HepG2 (cell line): Measurements from ENCODE around the gene SPACA4. TPM values are rescaled to one million over a fixed set of nuclear protein-coding genes. Genes with fewer than 3 reads are reported as not detected.

Experiments
- ATF6 ChIP-seq: sonication (generic); formaldehyde crosslinking; conservative IDR thresholded peaks from 2 replicates; pipeline ENCODE4 v1.4.0; 2020; ENCODE audit warnings: missing genetic modification reagents
- CEBPG ChIP-seq: IDR thresholded peaks from 2 replicates; pipeline ENCODE4 v1.6.1; 2016
- CERS6 ChIP-seq: sonication (generic); formaldehyde crosslinking; IDR thresholded peaks from 2 replicates; pipeline ENCODE4 v1.5.0; 2020; ENCODE audit warnings: missing genetic modification reagents
- ELF1 ChIP-seq: sonication (generic); formaldehyde crosslinking; IDR thresholded peaks from 2 replicates; pipeline ENCODE4 v1.4.0; 2020; ENCODE audit warnings: missing genetic modification reagents
- GFI1 ChIP-seq: sonication (generic); formaldehyde crosslinking; IDR thresholded peaks from 2 replicates; pipeline ENCODE4 v1.5.0; 2020; ENCODE audit warnings: missing genetic modification reagents, mild to moderate bottlenecking, borderline replicate concordance
- HDAC1 ChIP-seq: sonication (generic); formaldehyde crosslinking; IDR thresholded peaks from 2 replicates; pipeline ENCODE4 v1.5.1; 2020; ENCODE audit warnings: mild to moderate bottlenecking, missing genetic modification reagents
- HOMEZ ChIP-seq: IDR thresholded peaks from 2 replicates; pipeline ENCODE4 v1.6.1; 2016; ENCODE audit warnings: low read depth
- JDP2 ChIP-seq: sonication (generic); formaldehyde crosslinking; IDR thresholded peaks from 2 replicates; pipeline ENCODE4 v1.8.1; 2022; ENCODE audit warnings: missing genetic modification reagents, borderline replicate concordance
- KDM1A ChIP-seq: IDR thresholded peaks from 2 replicates; pipeline ENCODE4 v1.6.1; 2016; ENCODE audit warnings: missing compliant biosample characterization
- MYNN ChIP-seq: sonication (generic); formaldehyde crosslinking; IDR thresholded peaks from 2 replicates; pipeline ENCODE4 v1.4.0; 2020; ENCODE audit warnings: mild to moderate bottlenecking, low read depth, missing genetic modification reagents
- NCOA2 ChIP-seq: sonication (generic); formaldehyde crosslinking; IDR thresholded peaks from 2 replicates; pipeline ENCODE4 v1.8.0; 2022; ENCODE audit warnings: inconsistent platforms
- NFKBIZ ChIP-seq: IDR thresholded peaks from 2 replicates; pipeline ENCODE4 v1.6.1; 2018; ENCODE audit warnings: missing genetic modification reagents, missing compliant biosample characterization
- PHF5A ChIP-seq: IDR thresholded peaks from one replicate; pipeline ENCODE4 v1.6.1; 2018; ENCODE audit warnings: low read depth, missing genetic modification reagents; ENCODE audit not compliant: unreplicated experiment
- SATB2 ChIP-seq: sonication (generic); formaldehyde crosslinking; IDR thresholded peaks from 2 replicates; pipeline ENCODE4 v1.5.0; 2020; ENCODE audit warnings: missing genetic modification reagents
- WIZ ChIP-seq: sonication (generic); formaldehyde crosslinking; IDR thresholded peaks from 2 replicates; pipeline ENCODE4 v1.5.1; 2020; ENCODE audit warnings: mild to moderate bottlenecking, missing genetic modification reagents
- ZBTB39 ChIP-seq: sonication (generic); formaldehyde crosslinking; IDR thresholded peaks from 2 replicates; pipeline ENCODE4 v1.5.0; 2020; ENCODE audit warnings: missing genetic modification reagents
- ZEB1 ChIP-seq: IDR thresholded peaks from 2 replicates; pipeline ENCODE4 v1.6.1; 2012; ENCODE audit warnings: mild to moderate bottlenecking, low read depth, inconsistent platforms; ENCODE audit not compliant: insufficient replicate concordance
- ZFP36L1 ChIP-seq: sonication (generic); formaldehyde crosslinking; IDR thresholded peaks from 2 replicates; pipeline ENCODE4 v1.8.0; 2022; ENCODE audit warnings: mild to moderate bottlenecking, missing genetic modification reagents, moderate library complexity
- ZFX ChIP-seq: sonication (generic); formaldehyde crosslinking; IDR thresholded peaks from 2 replicates; pipeline ENCODE4 v1.4.0; 2020; ENCODE audit warnings: mild to moderate bottlenecking, low read depth, missing genetic modification reagents, moderate library complexity
- ZKSCAN5 ChIP-seq: sonication (generic); formaldehyde crosslinking; IDR thresholded peaks from 2 replicates; pipeline ENCODE4 v1.5.1; 2020; ENCODE audit warnings: mild to moderate bottlenecking, missing genetic modification reagents
- ZNF263 ChIP-seq: sonication (generic); formaldehyde crosslinking; IDR thresholded peaks from 2 replicates; pipeline ENCODE4 v1.4.0; 2020; ENCODE audit warnings: missing genetic modification reagents
- ZNF333 ChIP-seq: sonication (generic); formaldehyde crosslinking; IDR thresholded peaks from 2 replicates; pipeline ENCODE4 v1.4.0; 2020; ENCODE audit warnings: mild to moderate bottlenecking, missing genetic modification reagents, borderline replicate concordance
- ZNF501 ChIP-seq: sonication (generic); formaldehyde crosslinking; IDR thresholded peaks from 2 replicates; pipeline ENCODE4 v1.5.1; 2020; ENCODE audit warnings: mild to moderate bottlenecking, moderate library complexity, missing genetic modification reagents
- ZNF670 ChIP-seq: sonication (generic); formaldehyde crosslinking; IDR thresholded peaks from 2 replicates; pipeline ENCODE4 v1.8.0; 2022; ENCODE audit warnings: mild to moderate bottlenecking, missing genetic modification reagents, borderline replicate concordance
- ZNF776 ChIP-seq: sonication (generic); formaldehyde crosslinking; IDR thresholded peaks from 2 replicates; pipeline ENCODE4 v1.4.0; 2020; ENCODE audit warnings: mild to moderate bottlenecking, missing genetic modification reagents
- ZNF879 ChIP-seq: sonication (generic); formaldehyde crosslinking; IDR thresholded peaks from 2 replicates; pipeline ENCODE4 v1.8.1; 2023; ENCODE audit warnings: missing genetic modification reagents
- ZSCAN12 ChIP-seq: sonication (generic); formaldehyde crosslinking; IDR thresholded peaks from 2 replicates; pipeline ENCODE4 v1.9.0; 2021; ENCODE audit warnings: mild to moderate bottlenecking, missing genetic modification reagents
- polyA plus RNA-seq, 8 experiments: library from polyadenylated mRNA; depleted of rRNA in 3 of 8; stranded (reverse) in 7 of 8; unstranded in 1 of 8; fragments of >200 nt; fragmentation: Illumina TruSeq in 4 of 8; extraction: Trizol in 4 of 8; gene quantifications; 2 replicates each; pipeline versions ENCODE4 v1.2.1 to v1.2.3, GENCODE V29; 2011 to 2016; ENCODE audit warnings: low read depth in 4 of 8, missing spikeins in 1 of 8, mixed read lengths in 1 of 8; ENCODE audit not compliant: insufficient read depth in 1 of 8
- total RNA-seq, 5 experiments: library from RNA; depleted of rRNA; stranded (reverse); fragments of >200 nt; fragmentation: Illumina TruSeq; extraction: Trizol; gene quantifications; 2 replicates each; pipeline ENCODE4 v1.2.3, GENCODE V29; 2016; ENCODE audit warnings: low read depth in 1 of 5

The SPACA4 gene
- total and polyA plus RNA-seq, 2 of the 13 experiments (the other 11 are each of a cell fraction or from before 2014, with no cell fraction given), result not detected

- TF ChIP-seq ELF1 (CRISPR knock-in tag), result 0 out of 2 replicates have a peak, but pooled peaks have one; percentile 12
- 0 out of 2 replicates have a peak, but pooled peaks have one; percentile 27 for TF ChIP-seq ZBTB39 (CRISPR knock-in tag)
- TF ChIP-seq CERS6 (CRISPR knock-in tag), result no peak
- peak; percentile 45; the same call in 1 of the 2 replicates for TF ChIP-seq JDP2 (CRISPR knock-in tag)
- peak; percentile 89; the same call in 1 of the 2 replicates for TF ChIP-seq ZNF879 (CRISPR knock-in tag)
- TF ChIP-seq ZNF501 (CRISPR knock-in tag), result peak; percentile 72
- no peak for TF ChIP-seq MYNN (CRISPR knock-in tag)
- TF ChIP-seq ZKSCAN5, result 0 out of 2 replicates have a peak, but pooled peaks have one; percentile 11
- no peak for TF ChIP-seq WIZ (CRISPR knock-in tag)
- TF ChIP-seq CEBPG, result 0 out of 2 replicates have a peak, but pooled peaks have one; percentile 37
- peak; percentile 72 for TF ChIP-seq HDAC1
- TF ChIP-seq ZNF776 (CRISPR knock-in tag), result peak; percentile 72; the same call in 1 of the 2 replicates
- no peak for TF ChIP-seq NCOA2 (CRISPR knock-in tag)
- no peak for TF ChIP-seq NFKBIZ
- TF ChIP-seq KDM1A (CRISPR knock-in tag), result no peak
- TF ChIP-seq ZNF333 (CRISPR knock-in tag), result no peak
- TF ChIP-seq ZNF263, result peak; percentile 39
- no peak; the same call in 1 of the 2 replicates for TF ChIP-seq ZNF670 (CRISPR knock-in tag)
- TF ChIP-seq ZEB1, result no peak
- no peak for TF ChIP-seq SATB2 (CRISPR knock-in tag)
- no peak; the same call in 1 of the 2 replicates for TF ChIP-seq ATF6
- TF ChIP-seq GFI1, result peak; percentile 78; the same call in 1 of the 2 replicates
- TF ChIP-seq PHF5A (CRISPR knock-in tag), result no peak
- TF ChIP-seq ZFP36L1 (CRISPR knock-in tag), result peak; percentile 92; the same call in 1 of the 2 replicates
- TF ChIP-seq ZSCAN12 (CRISPR knock-in tag), result no peak
- TF ChIP-seq ZFX, result no peak
- no peak for TF ChIP-seq HOMEZ (CRISPR knock-in tag)
These were observed 31.0 kb downstream of the SPACA4 start (continued) for GRCh38 chr19:48637449-48637947.
